CD4-positive, alpha-beta T cell treated with Interleukin-21 for 1 hour (primary cell): ENCODE measurements around the gene CCNB2.

Experiments used
- DNase-seq: peaks from one replicate; pipeline ENCODE4 v3.0.0-alpha.2; 2020

The CCNB2 gene

DNA sequence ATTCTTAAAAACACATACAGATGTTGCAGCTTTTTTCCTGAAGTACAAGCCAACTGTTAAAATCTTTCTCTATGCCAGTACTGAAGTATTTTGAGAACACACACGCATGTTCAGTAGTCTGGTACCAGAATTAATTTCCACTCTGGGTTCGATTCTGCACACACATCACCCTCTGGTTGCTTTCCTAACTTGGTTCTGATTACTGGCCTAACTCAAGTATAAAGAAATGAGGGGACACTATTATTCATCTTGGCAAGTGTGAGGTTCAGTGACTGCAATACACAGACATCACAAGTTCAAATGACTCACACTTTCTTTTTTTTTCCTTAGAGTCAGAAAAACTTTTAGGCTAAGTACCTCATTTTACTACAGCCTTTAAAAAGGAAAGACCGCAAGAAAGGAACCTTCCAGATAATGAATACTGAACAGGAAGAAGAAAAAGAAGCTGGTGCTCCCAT lies 64.3 kb downstream of the CCNB2 start:
- DNase-seq: no peak

DNA sequence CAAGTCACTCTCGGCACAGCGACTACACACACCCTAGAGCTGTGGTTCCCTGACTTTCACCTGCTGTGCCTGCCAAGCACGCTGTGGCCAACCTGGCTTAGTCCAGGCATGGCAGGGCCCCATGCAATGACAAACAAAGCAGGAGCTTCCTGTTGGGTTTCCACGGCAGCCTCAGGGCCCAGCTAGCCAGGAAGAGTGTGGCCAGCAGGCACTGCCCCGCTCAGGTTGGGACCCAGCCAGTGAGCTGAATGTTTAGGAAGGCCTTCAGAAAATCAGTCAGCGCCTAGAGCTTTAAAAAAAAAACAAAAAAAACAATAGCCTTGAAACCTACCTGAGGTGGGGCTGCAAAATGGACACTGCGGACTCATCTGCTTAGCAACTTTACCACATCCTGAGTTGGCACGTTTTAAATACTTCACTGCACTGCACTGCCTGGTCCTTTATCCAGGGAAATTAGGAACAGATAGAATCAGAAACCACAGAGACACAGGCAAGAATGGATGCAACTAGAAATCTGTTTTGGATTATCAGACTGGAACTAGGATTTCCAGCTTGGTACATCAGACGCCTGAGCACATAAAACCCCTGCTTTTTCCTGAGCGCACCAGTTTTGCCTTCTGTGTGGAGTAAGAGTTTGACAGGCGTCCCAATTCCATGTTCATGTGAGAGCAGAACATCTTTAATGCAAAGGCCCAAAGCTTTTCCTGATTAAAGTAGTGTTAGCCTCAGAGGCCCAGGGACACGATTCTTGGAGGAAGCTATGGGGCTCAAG lies 65.5 kb downstream of the CCNB2 start:
- DNase-seq: no peak

DNA sequence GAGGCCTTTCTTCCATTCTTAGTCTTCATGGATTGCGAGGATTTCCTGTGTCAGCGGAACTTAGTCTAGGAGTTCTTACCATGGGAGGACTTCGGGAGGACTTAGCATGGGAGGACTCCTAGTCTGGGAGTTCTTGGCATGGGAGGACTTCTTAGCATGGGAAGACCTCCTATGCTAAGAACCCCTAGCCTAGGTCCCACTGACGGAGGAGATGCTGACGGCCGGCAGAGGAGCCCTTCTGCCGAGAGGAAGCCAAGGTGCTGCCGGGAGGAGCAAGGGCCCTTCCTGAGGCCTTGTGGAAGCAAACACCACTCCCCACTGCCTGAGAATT lies 66.1 kb downstream of the CCNB2 start:
- no peak for DNase-seq

DNA sequence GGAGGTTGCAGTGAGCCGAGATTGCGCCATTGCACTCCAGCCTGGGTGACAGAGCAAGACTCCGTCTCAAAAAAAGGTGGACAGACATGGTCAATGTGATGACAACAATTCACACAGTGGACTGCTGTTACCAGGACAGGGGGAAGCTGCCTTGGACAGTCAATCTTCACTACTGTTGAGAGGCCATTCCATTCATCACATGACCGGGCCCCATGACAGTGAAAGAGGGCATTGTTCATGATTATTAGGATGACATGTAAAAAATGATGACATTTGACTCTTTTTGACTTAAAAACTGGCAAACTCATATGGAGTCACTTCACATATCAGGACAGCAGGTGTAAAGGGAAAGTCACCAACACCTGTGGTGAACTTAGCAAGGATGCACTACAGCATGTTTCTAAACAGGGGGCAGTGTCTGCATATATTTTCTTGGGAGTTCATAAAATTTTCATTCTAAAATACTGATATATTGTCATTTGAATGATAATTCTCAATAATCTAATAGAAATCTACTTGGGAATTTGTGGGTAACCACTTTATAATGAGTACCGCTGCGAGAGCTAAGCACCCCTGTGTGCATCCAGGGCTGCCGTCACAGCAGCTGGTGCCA lies 67.4 kb downstream of the CCNB2 start:
- DNase-seq: no peak

DNA sequence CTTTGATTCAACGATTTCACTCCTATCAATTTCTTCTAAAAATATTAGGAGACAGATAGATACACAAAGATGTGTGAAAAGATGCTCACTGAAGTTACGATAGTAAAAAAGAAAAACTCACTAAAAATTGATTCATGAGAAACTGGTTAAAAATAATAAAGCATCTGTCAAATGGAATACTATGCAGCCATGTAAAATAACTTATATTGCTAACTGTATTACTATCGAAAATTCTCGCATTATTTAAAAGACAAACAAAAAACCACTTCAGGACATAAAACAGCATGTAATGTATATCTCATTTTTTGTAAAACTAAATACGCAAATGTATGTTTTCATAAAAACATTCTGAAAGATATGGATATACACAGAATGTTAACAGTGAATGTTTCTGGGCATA lies 68.2 kb downstream of the CCNB2 start:
- DNase-seq: no peak

DNA sequence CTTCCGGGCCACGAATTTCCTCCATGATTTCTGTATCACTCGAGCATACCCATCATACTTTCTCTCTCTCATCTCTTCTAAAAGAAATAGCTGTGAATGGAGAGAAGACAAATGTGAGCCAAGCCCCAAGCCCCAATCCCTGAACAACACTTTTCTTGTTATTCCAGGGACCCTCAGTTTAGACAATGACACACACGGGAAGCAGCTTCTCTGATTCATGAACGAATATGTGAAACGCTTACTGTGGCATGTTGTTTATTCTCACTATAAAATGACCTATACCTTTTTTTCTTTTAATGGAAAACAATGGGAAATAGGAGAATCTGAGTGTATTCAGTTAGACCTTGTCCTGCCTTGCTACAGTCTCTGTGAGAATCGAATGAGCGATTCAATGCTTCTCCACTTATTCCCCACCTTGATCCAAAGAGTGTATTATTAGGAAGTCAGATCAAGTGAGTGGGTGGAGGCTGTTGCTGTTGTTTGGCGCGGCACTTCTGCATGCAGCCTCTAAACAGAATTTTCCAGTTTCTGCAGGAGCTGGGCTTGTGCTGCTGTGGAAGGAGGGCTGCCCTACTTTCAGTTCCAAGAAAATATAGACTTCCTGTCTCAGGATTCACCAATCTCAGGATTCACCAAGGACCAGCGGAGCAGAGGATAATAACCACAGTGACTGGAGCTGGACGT lies 69.3 kb downstream of the CCNB2 start:
- DNase-seq: no peak
